HEK293 (cell line): Measurements from ENCODE around the gene TAF1B.

Experiments
- BCL11B ChIP-seq: fragments of 450-650 bp; formaldehyde crosslinking; IDR thresholded peaks from 2 replicates; pipeline ENCODE4 v1.5.1; 2016; ENCODE audit warnings: low read depth, missing biosample characterization, missing genetic modification characterization
- HOXA7 ChIP-seq: sonication (generic); formaldehyde crosslinking; IDR thresholded peaks from 2 replicates; pipeline ENCODE4 v1.8.1; 2022; ENCODE audit warnings: missing genetic modification reagents, borderline replicate concordance
- ZNF274 ChIP-seq, 2 experiments: fragments of 200-500 bp in 1 of 2; fragments of 450-650 bp in 1 of 2; sonication (Bioruptor generic) in 1 of 2; formaldehyde crosslinking in 1 of 2; IDR thresholded peaks; 2 replicates each; pipeline versions ENCODE4 v1.5.1 to v1.6.1; 2014 to 2016; ENCODE audit warnings: borderline replicate concordance in 1 of 2, inconsistent platforms in 1 of 2, low read length in 1 of 2, missing biosample characterization in 1 of 2, missing genetic modification characterization in 1 of 2
- ZNF707 ChIP-seq: fragments of 450-650 bp; formaldehyde crosslinking; IDR thresholded peaks from 2 replicates; pipeline ENCODE4 v1.5.1; 2016; ENCODE audit warnings: missing biosample characterization, missing genetic modification characterization
- TF ChIP-seq, protein P1 (sequence below): fragments of 450-650 bp; formaldehyde crosslinking; IDR thresholded peaks from 2 replicates; pipeline ENCODE4 v1.5.1; 2016; ENCODE audit warnings: missing biosample characterization, missing genetic modification characterization

DNA sequence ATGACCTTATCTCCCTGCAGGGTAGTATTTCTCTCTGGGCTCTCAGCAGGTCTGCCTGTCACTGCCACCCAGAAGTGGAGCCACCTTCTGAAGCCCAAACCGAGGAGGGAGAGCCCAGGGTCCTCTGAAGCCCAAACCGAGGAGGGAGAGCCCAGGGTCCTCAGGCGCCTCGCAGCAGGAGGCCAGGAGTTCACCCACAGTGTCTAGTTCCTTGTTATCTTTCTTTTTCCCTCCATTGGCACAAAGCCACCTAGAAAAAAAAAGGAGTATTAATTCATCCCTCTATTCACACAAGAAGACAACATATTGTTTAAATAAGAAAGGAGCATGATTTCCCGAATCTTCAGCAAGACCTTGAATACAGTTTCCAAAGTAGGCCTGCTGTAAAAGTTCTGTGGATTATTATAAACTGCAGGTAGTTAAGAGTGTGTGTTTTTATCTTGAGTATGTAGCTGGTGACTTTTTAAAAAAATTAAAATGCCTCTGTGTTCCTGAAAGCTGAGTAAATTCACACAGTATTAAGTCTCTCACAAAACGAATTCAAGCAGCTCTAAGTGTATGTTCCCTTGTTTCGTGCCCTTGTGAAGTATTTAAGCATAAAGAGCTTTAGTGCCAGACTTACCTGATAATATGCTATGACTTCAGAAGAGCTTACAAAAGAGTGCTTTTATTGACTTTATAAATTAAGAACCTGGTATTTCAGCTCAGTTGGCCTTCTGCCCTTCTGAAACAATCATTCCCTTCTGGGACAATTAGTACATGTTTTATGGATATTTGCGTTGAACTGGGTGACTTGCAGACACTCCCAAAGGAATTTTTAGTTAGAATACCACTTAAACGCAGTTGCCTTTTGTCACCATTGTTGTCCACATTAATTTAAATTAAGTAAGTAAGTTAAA lies 96.6 kb downstream of the TAF1B start:
- TF ChIP-seq, protein P1, sequence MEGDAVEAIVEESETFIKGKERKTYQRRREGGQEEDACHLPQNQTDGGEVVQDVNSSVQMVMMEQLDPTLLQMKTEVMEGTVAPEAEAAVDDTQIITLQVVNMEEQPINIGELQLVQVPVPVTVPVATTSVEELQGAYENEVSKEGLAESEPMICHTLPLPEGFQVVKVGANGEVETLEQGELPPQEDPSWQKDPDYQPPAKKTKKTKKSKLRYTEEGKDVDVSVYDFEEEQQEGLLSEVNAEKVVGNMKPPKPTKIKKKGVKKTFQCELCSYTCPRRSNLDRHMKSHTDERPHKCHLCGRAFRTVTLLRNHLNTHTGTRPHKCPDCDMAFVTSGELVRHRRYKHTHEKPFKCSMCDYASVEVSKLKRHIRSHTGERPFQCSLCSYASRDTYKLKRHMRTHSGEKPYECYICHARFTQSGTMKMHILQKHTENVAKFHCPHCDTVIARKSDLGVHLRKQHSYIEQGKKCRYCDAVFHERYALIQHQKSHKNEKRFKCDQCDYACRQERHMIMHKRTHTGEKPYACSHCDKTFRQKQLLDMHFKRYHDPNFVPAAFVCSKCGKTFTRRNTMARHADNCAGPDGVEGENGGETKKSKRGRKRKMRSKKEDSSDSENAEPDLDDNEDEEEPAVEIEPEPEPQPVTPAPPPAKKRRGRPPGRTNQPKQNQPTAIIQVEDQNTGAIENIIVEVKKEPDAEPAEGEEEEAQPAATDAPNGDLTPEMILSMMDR (tag by site-specific recombination) = no peak
- TF ChIP-seq ZNF274 (IDR thresholded peaks at IDR 0.05; ENCODE audit: low read length) (no peak), ZNF274 (tag by site-specific recombination; IDR thresholded peaks at IDR 0.05; ENCODE audit: borderline replicate concordance) (no peak), BCL11B (tag by site-specific recombination) (no peak), HOXA7 (CRISPR knock-in tag) (no peak), ZNF707 (no peak)
